ENCODE results near the gene SH3YL1.

The SH3YL1 gene

GRCh38 chr2:255195-255594 is 8.6 kb downstream of the SH3YL1 start:
- DNase-seq = no peak

GRCh38 chr2:254241-254640 is 9.6 kb downstream of the SH3YL1 start:
- no peak for DNase-seq

- no peak for DNase-seq
Observed at GRCh38 chr2:253202-253638, 10.6 kb downstream of the SH3YL1 start.

- DNase-seq = no peak
Observed at GRCh38 chr2:252001-252602, 11.7 kb downstream of the SH3YL1 start.

- no peak for DNase-seq
Observed at GRCh38 chr2:249538-250042, 14.2 kb downstream of the SH3YL1 start.

- no peak for DNase-seq
Observed at GRCh38 chr2:248724-249123, 15.1 kb downstream of the SH3YL1 start.

GRCh38 chr2:246489-247144 is 17.2 kb downstream of the SH3YL1 start:
- DNase-seq = no peak

GRCh38 chr2:244547-244946 is 19.3 kb downstream of the SH3YL1 start:
- DNase-seq = no peak

GRCh38 chr2:238869-239268 is 25.0 kb downstream of the SH3YL1 start:
- no peak for DNase-seq

GRCh38 chr2:238431-238830 is 25.4 kb downstream of the SH3YL1 start:
- DNase-seq = no peak

GRCh38 chr2:237878-238277 is 26.0 kb downstream of the SH3YL1 start:
- DNase-seq = no peak

GRCh38 chr2:236993-237539 is 26.8 kb downstream of the SH3YL1 start:
- no peak for DNase-seq

- DNase-seq = no peak
Observed at GRCh38 chr2:234421-234820, 29.4 kb downstream of the SH3YL1 start.

- DNase-seq = no peak
Observed at GRCh38 chr2:233030-233429, 30.8 kb downstream of the SH3YL1 start.

GRCh38 chr2:231521-232185 is 32.2 kb downstream of the SH3YL1 start:
- DNase-seq = no peak

GRCh38 chr2:228518-229278 is 35.1 kb downstream of the SH3YL1 start:
- no peak for DNase-seq

GRCh38 chr2:228115-228514 is 35.7 kb downstream of the SH3YL1 start:
- no peak for DNase-seq

- no peak for DNase-seq
Observed at GRCh38 chr2:223971-224760, 39.7 kb downstream of the SH3YL1 start.

GRCh38 chr2:223451-223850 is 40.4 kb downstream of the SH3YL1 start:
- no peak for DNase-seq

- no peak for DNase-seq
Observed at GRCh38 chr2:216068-216467, 47.8 kb downstream of the SH3YL1 start.

GRCh38 chr2:213932-214693 is 49.7 kb downstream of the SH3YL1 start:
- DNase-seq = no peak

Measured in activated CD4-positive, alpha-beta T cell treated with anti-CD3 and anti-CD28 coated beads for 1 hour (primary cell).